ENCODE data around the gene HSF5.

The HSF5 gene

DNA sequence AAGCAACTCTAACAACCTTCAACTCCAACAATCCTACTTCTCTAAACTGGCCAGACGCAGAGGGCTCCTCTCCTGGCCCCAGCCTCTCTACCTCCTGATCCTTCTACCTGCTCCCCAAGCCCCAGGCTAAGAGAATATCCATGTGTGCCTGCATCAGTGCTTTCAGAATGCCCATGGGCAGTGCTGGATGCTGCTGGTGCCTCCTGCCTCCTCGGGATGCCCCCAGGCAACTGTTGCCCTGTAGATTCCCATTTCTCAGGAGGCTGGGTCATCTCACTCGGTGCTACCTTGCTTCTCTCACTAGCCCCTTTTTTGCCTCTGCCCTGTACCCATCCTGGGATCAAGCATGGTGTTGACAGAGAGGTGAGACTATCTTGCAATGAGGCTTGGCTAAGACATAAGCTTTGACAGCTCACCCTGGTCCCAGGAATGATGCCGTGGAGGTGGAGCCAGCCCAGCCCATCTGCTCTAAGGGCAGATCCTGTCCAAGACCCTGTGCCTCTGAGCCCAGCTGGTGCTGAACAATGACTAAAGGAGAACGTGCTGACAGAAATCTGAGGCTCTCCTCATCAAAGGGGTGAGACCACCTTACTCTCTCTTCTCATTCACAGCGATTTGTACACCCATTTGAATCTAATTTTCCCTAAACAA, 116.8 kb downstream of the HSF5 start:
- no peaks in the 10 kb centered on the region for H3K79me2 ChIP-seq (ENCODE audit: insufficient read depth, low read length)
- DNase-seq (no peak), ATAC-seq (ENCODE audit: insufficient read depth, low read depth) (no peak)
- H3K9me3 ChIP-seq (ENCODE audit: insufficient read depth, low read length, severe bottlenecking) = no peaks in the 10 kb centered on the region
- no peaks in the 10 kb centered on the region for H3K36me3 ChIP-seq (ENCODE audit: insufficient read depth, low read length)
- H3K4me2 ChIP-seq (ENCODE audit: insufficient read depth, low read length) = no peak overlapping the region
- no peaks in the 10 kb centered on the region for H4K20me1 ChIP-seq (ENCODE audit: insufficient read depth, low read length)
- H3K27me3 ChIP-seq (ENCODE audit: insufficient read depth, low read length, poor library complexity) = no peaks in the 10 kb centered on the region
- no peak overlapping the region for H2AFZ ChIP-seq (ENCODE audit: low read depth, low read length)
- no peaks in the 10 kb centered on the region for H3K4me1 ChIP-seq (ENCODE audit: insufficient read depth, low read length)
- H3K4me3 ChIP-seq (ENCODE audit: low read depth in 1 of 2, low read length in 2 of 2) = no peak overlapping the region
- H3K9ac ChIP-seq (ENCODE audit: low read depth, low read length) = no peak overlapping the region
- no peak for TF ChIP-seq EZH2 (IDR thresholded peaks at IDR 0.05; ENCODE audit: borderline replicate concordance, low read depth, low read length, severe bottlenecking)
- TF ChIP-seq, protein P1, sequence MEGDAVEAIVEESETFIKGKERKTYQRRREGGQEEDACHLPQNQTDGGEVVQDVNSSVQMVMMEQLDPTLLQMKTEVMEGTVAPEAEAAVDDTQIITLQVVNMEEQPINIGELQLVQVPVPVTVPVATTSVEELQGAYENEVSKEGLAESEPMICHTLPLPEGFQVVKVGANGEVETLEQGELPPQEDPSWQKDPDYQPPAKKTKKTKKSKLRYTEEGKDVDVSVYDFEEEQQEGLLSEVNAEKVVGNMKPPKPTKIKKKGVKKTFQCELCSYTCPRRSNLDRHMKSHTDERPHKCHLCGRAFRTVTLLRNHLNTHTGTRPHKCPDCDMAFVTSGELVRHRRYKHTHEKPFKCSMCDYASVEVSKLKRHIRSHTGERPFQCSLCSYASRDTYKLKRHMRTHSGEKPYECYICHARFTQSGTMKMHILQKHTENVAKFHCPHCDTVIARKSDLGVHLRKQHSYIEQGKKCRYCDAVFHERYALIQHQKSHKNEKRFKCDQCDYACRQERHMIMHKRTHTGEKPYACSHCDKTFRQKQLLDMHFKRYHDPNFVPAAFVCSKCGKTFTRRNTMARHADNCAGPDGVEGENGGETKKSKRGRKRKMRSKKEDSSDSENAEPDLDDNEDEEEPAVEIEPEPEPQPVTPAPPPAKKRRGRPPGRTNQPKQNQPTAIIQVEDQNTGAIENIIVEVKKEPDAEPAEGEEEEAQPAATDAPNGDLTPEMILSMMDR (IDR thresholded peaks at IDR 0.05; ENCODE audit: borderline replicate concordance, extremely low read depth, low read length, poor library complexity, severe bottlenecking) = no peak
- H3K27ac ChIP-seq (ENCODE audit: low read length) = no peak overlapping the region

DNA sequence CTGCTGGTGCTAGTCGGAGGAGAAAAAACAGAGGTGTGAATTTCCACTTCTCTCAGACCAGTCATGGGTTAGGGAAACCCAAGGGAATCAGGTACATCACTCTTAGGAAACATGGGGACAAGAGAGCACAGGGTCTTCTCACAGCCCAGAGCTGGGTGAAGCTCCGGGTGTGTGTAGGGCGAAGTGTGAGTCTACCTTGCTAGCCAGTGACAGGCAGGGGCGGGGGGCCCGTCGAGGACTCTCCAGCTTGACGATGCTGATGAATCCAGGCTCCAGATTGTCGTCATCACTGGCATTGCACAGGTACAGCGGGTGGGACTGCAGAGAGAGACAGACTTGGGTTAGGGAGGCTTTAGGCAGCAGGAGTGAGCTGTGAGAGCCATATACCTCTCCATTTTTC, 117.5 kb downstream of the HSF5 start:
- Histone ChIP-seq H3K27ac (ENCODE audit: low read length) (no peak overlapping the region), H3K4me3 (ENCODE audit: low read depth in 1 of 2, low read length in 2 of 2) (no peak overlapping the region), H3K27me3 (ENCODE audit: insufficient read depth, low read length, poor library complexity) (no peaks in the 10 kb centered on the region), H3K9me3 (ENCODE audit: insufficient read depth, low read length, severe bottlenecking) (no peaks in the 10 kb centered on the region), H4K20me1 (ENCODE audit: insufficient read depth, low read length) (no peaks in the 10 kb centered on the region), H3K4me2 (ENCODE audit: insufficient read depth, low read length) (no peak overlapping the region), H3K79me2 (ENCODE audit: insufficient read depth, low read length) (no peaks in the 10 kb centered on the region), H2AFZ (ENCODE audit: low read depth, low read length) (no peak overlapping the region), H3K4me1 (ENCODE audit: insufficient read depth, low read length) (no peaks in the 10 kb centered on the region), H3K9ac (ENCODE audit: low read depth, low read length) (no peak overlapping the region), H3K36me3 (ENCODE audit: insufficient read depth, low read length) (no peaks in the 10 kb centered on the region)
- DNase-seq = no peak
- ATAC-seq (ENCODE audit: insufficient read depth, low read depth) = no peak
- TF ChIP-seq EZH2 (IDR thresholded peaks at IDR 0.05; ENCODE audit: borderline replicate concordance, low read depth, low read length, severe bottlenecking) = no peak
- TF ChIP-seq, protein P1 (IDR thresholded peaks at IDR 0.05; ENCODE audit: borderline replicate concordance, extremely low read depth, low read length, poor library complexity, severe bottlenecking) = no peak

DNA sequence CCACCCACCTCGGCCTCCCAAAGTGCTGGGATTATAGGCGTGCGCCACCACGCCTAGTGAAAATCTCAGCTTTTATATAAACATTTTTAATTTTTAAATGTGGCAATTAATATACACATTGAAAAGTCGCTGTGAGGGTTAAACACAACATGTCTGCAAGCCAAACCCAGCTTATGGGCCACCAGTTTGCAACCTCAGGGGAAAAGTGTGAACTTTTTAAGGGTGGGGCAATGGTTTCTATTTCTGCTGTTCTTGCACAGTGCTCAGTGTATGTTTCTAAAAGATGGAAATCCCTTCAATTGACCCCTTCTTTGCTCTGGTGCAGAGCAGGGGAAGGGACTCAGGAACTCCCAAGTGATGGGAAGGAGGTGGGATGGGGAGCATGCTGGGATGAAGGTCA, 117.9 kb downstream of the HSF5 start:
- no peaks in the 10 kb centered on the region for H3K79me2 ChIP-seq (ENCODE audit: insufficient read depth, low read length)
- no peak overlapping the region for H3K27ac ChIP-seq (ENCODE audit: low read length)
- no peaks in the 10 kb centered on the region for H4K20me1 ChIP-seq (ENCODE audit: insufficient read depth, low read length)
- no peak overlapping the region for H3K9ac ChIP-seq (ENCODE audit: low read depth, low read length)
- H3K4me3 ChIP-seq (ENCODE audit: low read depth in 1 of 2, low read length in 2 of 2) = no peak overlapping the region
- no peak overlapping the region for H3K4me2 ChIP-seq (ENCODE audit: insufficient read depth, low read length)
- no peak for DNase-seq
- no peaks in the 10 kb centered on the region for H3K9me3 ChIP-seq (ENCODE audit: insufficient read depth, low read length, severe bottlenecking)
- no peaks in the 10 kb centered on the region for H3K36me3 ChIP-seq (ENCODE audit: insufficient read depth, low read length)
- no peak for ATAC-seq (ENCODE audit: insufficient read depth, low read depth)
- no peak overlapping the region for H2AFZ ChIP-seq (ENCODE audit: low read depth, low read length)
- no peak for TF ChIP-seq EZH2 (IDR thresholded peaks at IDR 0.05; ENCODE audit: borderline replicate concordance, low read depth, low read length, severe bottlenecking)
- TF ChIP-seq, protein P1 (IDR thresholded peaks at IDR 0.05; ENCODE audit: borderline replicate concordance, extremely low read depth, low read length, poor library complexity, severe bottlenecking) = no peak
- no peaks in the 10 kb centered on the region for H3K4me1 ChIP-seq (ENCODE audit: insufficient read depth, low read length)
- no peaks in the 10 kb centered on the region for H3K27me3 ChIP-seq (ENCODE audit: insufficient read depth, low read length, poor library complexity)

Measured in DND-41 (cell line).